ENCODE data around the gene NOS1.

The NOS1 gene

DNA sequence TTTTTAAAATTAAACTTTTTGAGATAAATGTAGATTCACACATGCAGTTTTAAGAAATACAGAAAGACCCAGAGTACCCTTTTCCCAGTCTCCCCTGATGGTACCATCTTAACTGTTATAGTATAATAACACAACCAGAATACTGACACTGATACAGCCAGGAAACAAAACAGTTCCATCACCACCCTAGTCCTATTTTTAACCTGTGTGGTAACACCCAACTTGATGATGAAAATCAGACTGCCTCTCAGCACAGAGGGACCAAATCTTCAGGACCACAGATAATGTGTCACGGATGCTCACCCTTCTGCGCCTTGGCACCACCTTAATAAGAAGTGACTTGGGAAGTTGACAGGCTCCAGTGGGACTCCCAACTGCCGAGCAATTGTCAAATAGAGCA lies 189.3 kb downstream of the NOS1 start:
- no peak for DNase-seq (ENCODE audit: low spot score)

DNA sequence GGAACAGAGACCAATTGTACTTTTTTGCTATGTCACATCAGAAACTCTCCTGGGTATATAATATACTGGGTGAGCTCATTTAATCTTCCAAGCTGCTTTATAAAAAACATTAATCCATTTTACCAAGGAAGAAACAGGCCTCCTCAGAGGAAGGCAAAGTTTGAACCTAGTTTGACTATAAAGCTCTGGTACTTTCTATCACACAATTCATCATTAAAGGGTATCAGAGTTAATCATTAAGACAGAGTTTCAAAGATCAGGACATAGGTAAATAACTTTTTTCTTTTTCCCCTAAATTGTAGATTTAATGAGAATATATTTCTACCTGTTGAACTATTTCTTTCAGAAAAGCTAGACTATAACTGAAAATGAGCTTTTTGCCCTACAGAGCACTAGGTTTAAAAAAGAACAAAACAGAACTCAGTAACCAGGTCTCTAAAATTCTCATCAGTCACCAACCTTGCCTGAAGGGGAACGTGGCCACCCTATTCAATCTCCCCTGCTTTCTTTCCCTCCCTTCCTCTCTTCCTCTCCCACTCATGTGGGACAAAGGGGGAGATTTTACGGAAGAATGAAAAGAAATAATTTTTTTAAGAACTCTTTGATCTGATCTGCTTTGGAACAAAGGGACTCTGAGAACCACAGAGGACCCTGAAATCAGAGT lies 189.8 kb downstream of the NOS1 start:
- no peak for DNase-seq (ENCODE audit: low spot score)

DNA sequence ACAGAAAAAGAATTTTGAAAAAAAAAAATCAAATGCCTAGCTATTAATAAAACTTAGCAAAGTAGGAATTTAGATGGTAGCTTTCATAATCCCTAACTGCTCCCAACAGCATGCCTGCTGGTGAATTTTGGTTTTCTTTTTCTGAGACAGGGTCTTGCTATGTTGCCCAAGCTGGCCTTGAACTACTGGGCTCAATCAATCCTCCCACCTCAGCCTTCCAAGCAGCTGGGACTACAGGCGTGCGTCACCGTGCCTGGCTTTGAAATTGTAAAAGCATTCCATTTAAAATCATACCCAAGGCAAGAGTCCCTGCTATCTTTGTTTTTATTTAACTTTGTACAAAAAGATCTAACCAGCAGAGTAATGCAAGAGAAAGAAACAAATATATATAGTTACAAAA lies 191.9 kb downstream of the NOS1 start:
- DNase-seq (ENCODE audit: low spot score): no peak

DNA sequence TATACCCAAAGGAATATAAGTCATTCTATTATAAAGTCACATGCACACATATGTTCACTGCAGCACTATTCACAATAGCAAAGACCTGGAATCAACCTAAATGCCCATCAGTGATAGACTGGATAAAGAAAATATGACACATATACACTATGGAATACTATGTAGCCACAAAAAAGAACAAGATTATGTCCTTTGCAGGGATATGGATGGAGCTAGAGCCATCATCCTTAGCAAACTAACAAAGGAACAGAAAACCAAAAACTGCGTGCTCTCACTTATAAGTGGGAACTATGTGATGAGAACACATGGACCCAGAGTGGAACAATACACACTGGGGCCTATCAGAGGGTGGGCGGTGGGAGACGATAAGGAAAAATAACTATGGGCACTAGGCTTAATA lies 192.4 kb downstream of the NOS1 start:
- no peak for DNase-seq (ENCODE audit: low spot score)

DNA sequence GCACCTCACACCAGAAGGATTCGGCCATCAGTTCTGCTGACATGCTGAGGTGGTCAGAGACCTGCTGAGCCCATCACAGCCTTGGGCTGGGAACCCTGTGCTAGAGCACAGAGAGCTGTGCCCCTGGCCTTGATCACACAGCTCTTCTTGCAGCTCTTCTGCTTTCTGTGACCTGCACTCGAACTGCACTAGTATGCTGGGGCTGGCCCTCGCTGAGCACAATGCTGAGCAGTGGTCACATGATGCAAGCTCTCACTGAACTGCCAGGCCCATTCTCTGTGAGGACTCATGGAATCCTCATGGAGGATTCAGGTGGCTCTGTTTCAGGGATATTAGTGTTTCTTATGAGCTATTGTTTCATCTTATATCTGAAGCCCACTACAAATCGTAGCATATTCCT lies 193.7 kb downstream of the NOS1 start:
- no peak for DNase-seq (ENCODE audit: low spot score)

DNA sequence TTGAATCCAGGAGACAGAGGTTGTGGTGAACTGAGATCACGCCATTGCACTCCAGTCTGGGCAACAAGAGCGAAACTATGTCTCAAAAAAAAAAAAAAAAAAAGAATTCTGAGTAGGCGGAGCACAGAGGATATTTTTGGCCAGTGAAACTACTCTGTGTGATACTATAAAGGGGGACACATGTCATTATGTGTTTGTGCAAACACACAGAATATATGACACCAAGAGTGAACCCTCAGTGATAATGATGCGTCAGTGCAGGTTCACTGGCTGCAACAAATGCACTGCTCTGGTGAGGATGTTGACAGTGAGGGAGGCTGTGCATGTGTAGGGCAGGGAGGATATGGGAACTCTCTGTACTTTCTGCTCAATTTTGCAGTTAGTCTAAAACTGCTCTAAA lies 195.3 kb downstream of the NOS1 start:
- DNase-seq (ENCODE audit: low spot score): no peak

DNA sequence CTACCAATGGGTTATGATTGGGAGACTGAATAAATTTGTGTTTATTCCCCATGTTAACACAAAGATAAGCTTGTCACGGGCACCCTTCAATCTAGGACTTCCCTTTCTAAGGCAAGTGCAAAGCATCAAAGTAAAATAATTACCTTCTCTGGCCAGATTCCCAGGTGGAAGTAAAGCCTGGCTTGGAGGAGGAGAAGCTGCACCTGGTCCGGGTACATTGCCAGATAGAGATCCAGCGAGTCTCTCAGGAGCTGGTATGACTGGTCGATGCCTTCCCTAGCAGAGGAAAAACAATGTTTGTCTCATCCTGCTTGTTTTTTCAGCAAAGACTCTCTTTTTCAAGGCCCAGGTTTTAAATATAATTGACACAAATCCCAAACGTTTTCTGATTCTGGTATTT lies 196.1 kb downstream of the NOS1 start:
- no peak for DNase-seq (ENCODE audit: low spot score)

DNA sequence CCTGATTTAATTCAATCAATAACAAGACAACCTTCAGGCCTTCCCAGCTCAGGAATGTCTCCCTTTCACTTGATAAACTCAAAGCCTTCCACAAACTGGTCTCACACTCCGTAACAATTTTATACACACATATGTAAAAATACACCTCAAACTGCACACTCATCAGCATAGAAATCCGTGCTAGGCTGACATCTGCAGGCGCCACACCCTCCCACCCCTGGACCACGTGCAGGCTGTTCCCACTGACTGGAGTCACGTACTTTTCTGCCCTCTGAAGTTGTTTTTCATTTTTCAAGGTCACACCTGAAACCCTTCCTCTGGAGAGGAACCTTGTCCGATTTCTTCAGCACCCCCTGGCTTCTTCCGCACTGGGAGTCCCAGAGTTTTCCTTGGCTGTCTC lies 198.8 kb downstream of the NOS1 start:
- DNase-seq (ENCODE audit: low spot score): no peak

DNA sequence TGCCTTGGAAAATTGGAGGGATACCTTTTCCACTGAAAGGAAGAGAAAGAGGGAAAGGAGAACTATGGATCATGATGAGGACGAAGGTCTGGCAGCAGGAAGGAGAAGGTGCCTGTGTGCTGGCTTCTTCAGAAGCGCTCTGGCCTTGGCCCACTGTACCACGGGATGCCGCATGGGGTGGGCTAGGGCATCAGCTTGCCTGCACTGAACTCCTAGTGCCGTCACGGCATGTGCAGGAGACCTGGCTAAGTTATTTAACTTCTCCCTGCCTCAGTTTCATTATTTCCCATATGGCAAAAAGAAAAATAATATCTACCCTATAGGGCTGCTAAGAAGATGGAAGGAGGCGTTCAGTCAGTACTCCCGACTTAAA lies 199.3 kb downstream of the NOS1 start:
- DNase-seq (ENCODE audit: low spot score): no peak

DNA sequence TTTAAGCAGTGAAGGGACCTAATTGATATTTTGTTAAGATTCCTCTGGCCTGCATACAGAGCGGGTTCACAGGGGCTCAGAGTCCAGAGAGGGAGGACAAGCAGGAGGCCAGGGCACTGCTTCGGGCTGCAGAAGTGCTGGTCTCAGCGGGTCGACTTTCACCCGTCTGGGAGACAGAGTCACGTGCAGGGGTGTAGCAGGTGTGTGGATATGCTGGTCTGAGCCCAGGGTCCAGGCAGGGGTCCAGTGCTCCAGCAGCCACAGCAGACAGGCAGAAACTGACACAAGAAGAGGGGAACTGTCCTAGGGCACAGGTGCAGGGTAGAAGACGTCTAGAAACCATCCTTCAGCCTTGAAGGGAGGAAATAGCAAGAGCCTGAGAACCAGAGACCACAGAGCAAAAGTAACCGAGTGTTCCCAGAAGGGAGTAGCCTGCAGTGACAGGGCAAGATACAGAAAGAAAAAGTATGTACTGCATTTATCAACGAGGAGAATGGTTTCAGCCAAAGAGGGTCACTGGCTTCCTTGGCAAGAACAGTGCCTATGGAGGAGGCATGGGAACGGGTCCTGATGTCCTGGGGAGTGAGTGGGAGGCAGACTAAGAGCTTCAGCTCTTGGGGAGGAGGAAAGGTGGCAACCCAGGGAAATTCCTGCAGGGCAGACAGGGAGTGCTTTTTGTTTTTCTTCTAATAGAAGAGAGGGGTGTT lies 199.8 kb downstream of the NOS1 start:
- DNase-seq (ENCODE audit: low spot score): no peak

DNA sequence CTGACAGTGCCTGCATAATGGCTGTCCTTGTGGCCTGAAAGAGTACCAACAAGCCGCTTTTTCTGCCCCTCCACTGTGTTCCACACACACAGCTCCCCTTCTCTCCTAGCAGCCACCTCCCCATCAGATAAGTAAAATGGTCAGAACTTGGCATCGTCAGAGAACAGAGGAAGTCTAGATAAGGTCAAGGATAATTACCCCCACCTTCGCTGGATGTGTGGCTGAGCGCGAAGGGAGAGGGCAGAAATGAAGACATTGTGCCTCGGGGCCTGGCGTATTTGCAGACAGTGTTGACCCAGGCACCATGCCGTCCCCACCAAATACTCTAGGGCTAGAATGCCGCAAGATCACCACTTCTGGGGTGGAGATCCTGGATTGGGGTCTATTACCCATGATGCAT lies 201.8 kb downstream of the NOS1 start:
- DNase-seq (ENCODE audit: low spot score): no peak

DNA sequence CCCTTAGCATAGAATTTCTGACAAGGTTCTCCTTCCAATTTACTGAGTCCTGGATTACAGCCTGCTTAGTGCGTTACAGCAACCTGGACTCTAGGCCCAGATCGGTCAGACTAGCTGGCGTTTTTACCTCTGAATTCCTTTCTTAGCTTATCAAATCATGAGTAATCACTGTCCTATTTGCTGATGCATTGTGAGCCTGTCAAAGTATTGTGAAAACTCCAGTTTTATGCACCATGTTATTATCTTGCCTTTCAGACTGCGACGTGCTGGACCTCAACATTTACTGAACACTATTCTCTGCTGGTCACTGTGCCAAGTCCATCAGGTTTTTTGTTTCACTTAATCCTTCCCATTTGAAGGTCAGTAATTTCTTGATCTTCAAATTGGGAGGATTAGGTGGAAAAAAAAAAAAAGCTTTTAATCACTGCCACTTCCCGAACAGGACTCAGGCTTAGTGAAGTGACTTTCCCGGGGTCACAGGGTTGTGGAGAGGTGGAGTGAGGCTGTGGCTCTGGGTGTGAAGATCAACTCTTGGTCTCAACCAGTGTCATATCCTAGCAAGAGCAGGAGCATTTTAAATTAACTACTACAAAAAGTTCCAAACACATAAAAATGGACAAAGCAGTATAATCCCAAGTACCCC lies 202.4 kb downstream of the NOS1 start:
- DNase-seq (ENCODE audit: low spot score): no peak
